Fibroblast of the aortic adventitia (primary cell): Measurements from ENCODE around the gene MOCS3. TPM values are rescaled to one million over a fixed set of nuclear protein-coding genes. Genes with fewer than 3 reads are reported as not detected.

Source experiments
- DNase-seq: peaks from one replicate; pipeline ENCODE4 v3.0.0-alpha.2; 2010; ENCODE audit warnings: low read depth
- H3K4me3 ChIP-seq: 2 replicates; pipeline ENCODE4 v1.5.1; 2011; ENCODE audit warnings: low read depth, mild to moderate bottlenecking, control low read depth, low read length, moderate library complexity
- total RNA-seq: library from RNA; depleted of rRNA; stranded (reverse); fragments of >200 nt; gene quantifications from 2 replicates; pipeline ENCODE4 v1.2.3, GENCODE V29; 2012; ENCODE audit warnings: low replicate concordance
- TF ChIP-seq, protein P1 (sequence below): IDR thresholded peaks from 2 replicates; pipeline ENCODE4 v1.5.1; 2011; ENCODE audit warnings: mild to moderate bottlenecking, low read length, control low read depth, inconsistent platforms; ENCODE audit not compliant: insufficient read depth

Gene MOCS3
- total RNA-seq, 1 donor = 7.9 TPM

DNA sequence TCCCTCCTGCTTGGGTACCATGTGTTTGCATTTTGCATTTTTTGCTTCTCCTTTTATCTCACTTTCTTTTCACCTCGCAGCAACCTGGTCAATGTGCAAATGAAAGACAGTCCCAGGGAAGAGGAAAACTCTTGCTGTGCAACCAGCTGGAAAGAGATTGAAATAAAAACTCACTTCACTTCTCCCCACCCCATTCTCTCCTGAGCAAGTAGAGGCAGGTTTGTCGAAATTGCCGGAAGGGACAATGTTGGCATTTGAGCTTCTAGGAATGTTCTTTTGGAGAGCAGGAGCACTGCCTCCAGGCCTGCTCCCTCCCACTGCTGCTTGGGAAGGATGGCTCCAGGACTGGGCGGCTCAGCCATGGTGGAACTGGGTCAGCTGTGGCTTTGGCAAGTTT lies 33.7 kb downstream of the MOCS3 start:
- TF ChIP-seq, protein P1, sequence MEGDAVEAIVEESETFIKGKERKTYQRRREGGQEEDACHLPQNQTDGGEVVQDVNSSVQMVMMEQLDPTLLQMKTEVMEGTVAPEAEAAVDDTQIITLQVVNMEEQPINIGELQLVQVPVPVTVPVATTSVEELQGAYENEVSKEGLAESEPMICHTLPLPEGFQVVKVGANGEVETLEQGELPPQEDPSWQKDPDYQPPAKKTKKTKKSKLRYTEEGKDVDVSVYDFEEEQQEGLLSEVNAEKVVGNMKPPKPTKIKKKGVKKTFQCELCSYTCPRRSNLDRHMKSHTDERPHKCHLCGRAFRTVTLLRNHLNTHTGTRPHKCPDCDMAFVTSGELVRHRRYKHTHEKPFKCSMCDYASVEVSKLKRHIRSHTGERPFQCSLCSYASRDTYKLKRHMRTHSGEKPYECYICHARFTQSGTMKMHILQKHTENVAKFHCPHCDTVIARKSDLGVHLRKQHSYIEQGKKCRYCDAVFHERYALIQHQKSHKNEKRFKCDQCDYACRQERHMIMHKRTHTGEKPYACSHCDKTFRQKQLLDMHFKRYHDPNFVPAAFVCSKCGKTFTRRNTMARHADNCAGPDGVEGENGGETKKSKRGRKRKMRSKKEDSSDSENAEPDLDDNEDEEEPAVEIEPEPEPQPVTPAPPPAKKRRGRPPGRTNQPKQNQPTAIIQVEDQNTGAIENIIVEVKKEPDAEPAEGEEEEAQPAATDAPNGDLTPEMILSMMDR = no peak
- DNase-seq = no peak
- no peak overlapping the region for H3K4me3 ChIP-seq

DNA sequence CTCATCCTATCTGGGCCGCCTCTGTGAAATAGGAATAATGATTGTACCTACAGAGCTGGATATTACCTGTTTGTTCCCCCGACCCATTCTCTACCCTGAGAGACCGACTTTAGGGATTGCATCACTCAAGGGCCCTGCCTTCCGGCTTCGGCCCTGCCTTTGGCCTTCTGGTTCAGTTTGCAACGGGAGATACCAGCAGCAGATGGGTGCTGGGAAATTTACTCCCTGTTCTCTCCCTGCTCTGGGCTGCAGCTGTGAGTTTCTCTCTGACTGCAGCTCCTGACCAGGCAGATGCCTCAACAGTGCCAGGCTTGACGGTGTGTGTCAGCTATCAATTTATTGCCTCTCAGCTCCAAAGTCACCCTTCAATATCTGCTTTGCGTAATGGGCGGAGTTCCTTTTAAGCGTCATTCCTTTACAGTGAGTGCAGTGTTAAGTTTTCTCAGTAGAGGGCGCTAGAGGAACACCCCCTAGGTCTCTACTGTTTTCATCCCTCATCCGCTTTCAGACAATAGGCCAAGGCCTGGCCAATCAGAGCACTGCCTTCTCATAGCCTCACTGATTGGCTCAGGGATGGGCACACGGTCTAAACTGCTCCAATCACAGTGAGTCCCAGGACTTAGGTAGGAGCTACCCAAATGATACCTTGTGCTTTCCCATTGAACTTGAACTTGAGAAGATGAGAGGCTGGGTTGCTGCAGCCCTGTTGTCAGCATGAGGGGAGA lies 34.3 kb downstream of the MOCS3 start:
- no peak overlapping the region for H3K4me3 ChIP-seq
- DNase-seq = peak; percentile 76
- TF ChIP-seq, protein P1 = peak; percentile 76

DNA sequence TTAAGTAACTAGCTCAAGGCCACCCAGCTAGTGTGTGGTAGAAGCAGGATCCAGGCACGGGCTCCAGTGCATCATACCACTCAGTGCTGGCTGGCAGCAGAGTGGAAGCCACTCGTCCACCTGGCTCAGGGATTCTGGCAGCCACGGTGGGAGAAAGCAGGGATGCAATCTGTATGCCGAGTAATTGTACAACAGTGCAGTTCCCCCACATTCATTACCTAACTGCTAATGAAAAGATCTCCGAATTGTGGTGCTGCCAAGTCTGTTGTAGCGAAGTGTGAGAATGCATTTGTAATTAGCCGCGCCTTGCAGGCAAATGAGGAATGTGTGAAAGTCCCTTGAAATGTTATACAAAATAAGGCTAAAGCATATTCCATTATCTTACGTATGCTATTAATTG lies 35.3 kb downstream of the MOCS3 start:
- TF ChIP-seq, protein P1 = no peak
- H3K4me3 ChIP-seq = no peak overlapping the region

DNA sequence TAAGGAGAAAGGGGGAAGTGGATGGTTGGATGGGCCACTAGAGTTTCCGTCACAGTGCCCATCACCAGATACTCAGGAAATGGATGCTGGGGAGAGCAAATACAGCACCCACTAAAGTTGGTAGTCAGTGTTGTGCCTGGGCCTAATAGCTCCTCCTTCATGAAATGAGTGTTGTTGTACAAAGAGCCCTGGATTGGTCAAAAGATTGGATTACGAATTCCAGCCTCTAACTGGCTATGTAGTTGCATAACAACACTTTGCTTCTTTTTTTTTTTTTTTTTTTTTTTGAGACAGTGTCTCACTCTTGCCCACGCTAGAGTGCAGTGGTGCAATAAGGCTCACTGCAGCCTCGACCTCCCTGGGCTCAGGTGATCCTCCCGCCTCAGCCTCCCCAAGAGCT lies 36.9 kb downstream of the MOCS3 start:
- H3K4me3 ChIP-seq = no peak overlapping the region
- TF ChIP-seq, protein P1 = no peak
- DNase-seq = peak; percentile 31

More for the DNA sequence above, 35.3 kb downstream of the MOCS3 start:
- DNase-seq = no peak

DNA sequence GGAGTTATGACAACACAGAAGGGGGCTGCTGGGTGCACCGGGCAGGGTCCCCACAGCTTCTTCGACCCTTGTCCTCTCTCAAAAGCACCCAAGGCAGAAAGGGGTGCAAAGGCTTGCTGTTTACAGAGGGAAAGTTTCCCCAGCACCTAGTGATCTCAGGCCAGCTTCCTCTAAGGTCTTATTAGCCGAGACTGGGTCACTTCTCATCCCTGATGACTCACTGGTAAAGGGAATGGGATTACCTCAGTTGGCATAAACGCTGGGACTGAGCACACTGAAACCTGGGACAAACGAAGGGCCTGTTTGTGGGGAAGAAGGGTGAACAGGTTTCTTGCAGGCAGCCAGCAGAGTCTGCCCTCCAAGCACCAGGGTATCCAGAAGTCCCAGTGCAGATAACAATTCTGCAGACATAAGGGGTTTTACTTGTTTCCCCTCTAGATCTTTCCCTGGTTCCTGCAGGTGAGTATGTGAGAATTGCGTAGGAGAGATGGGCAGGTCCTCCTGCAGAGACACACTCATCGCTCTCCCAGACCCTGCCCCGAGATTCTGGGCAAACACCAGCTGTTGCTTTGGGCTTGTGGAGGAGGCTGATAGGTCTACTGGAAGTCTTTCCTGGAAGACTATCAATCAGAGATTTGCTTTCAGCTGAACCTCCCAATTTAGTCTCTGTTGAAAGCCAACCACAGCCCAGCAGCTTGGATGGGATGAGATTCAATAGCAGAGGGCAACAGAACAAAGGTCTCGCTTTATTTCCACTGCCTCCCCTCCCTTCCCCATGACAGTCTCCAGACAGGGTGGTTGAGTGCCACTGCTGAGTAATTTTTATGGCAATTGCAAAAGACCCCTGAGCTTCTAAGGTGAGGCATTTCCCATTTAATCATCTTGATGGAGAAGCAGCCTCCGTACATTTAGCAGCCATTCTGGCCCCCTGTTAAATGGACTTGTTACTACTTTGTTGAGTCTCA lies 38.6 kb downstream of the MOCS3 start:
- no peak for DNase-seq
- no peak overlapping the region for H3K4me3 ChIP-seq
- TF ChIP-seq, protein P1 = no peak

DNA sequence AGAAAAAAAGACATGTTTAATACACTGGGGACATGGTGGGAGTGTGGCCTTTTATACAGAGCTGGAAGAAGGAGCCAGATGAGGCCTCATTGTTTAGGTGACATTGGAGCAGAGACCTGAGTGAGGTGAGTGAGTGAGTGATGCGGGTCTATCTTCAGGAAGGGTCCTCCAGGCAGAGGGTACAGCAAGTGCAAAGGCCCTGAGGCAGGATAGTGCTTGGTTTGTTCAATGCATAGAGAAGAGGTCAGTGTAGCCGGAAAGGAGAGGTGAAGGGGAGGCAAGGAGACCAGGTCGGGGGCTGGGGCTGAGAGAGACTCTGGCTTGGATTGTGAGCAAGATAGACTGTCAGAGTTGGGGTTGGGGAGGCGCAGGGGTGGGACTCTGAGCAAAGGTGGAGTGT lies 40.7 kb downstream of the MOCS3 start:
- no peak for DNase-seq
- H3K4me3 ChIP-seq = no peak overlapping the region
- TF ChIP-seq, protein P1 = no peak
